HepG2 (cell line): ENCODE results near the gene PISD. TPM values are rescaled to one million over a fixed set of nuclear protein-coding genes. Genes with fewer than 3 reads are reported as not detected.

Experiments
- BCLAF1 ChIP-seq: fragments of 450-650 bp; IDR thresholded peaks from 2 replicates; pipeline ENCODE4 v1.6.1; 2017; ENCODE audit warnings: mild to moderate bottlenecking
- BRF2 ChIP-seq: sonication (generic); formaldehyde crosslinking; IDR thresholded peaks from 2 replicates; pipeline ENCODE4 v1.8.1; 2022; ENCODE audit warnings: mild to moderate bottlenecking, missing genetic modification reagents
- GPN1 ChIP-seq: sonication (generic); formaldehyde crosslinking; IDR thresholded peaks from 2 replicates; pipeline ENCODE4 v1.5.1; 2020; ENCODE audit warnings: missing genetic modification reagents, borderline replicate concordance
- PAXIP1 ChIP-seq: sonication (generic); formaldehyde crosslinking; conservative IDR thresholded peaks from 2 replicates; pipeline ENCODE4 v1.4.0; 2020; ENCODE audit warnings: mild to moderate bottlenecking, missing genetic modification reagents, moderate library complexity
- RBFOX2 ChIP-seq: fragments of 200-400 bp; formaldehyde crosslinking; IDR thresholded peaks from 2 replicates; pipeline ENCODE4 v1.6.1; 2017; ENCODE audit warnings: low read depth, mild to moderate bottlenecking, low read length
- RFXANK ChIP-seq: IDR thresholded peaks from 2 replicates; pipeline ENCODE4 v1.6.1; 2016
- ZBTB33 ChIP-seq: sonication (generic); formaldehyde crosslinking; IDR thresholded peaks from 2 replicates; pipeline ENCODE4 v1.4.0; 2020; ENCODE audit warnings: missing genetic modification reagents
- ZNF691 ChIP-seq: sonication (generic); formaldehyde crosslinking; IDR thresholded peaks from 2 replicates; pipeline ENCODE4 v1.4.0; 2020; ENCODE audit warnings: missing genetic modification reagents, low read depth, mild to moderate bottlenecking, borderline replicate concordance
- polyA plus RNA-seq, 8 experiments: library from polyadenylated mRNA; depleted of rRNA in 3 of 8; stranded (reverse) in 7 of 8; unstranded in 1 of 8; fragments of >200 nt; fragmentation: Illumina TruSeq in 4 of 8; extraction: Trizol in 4 of 8; gene quantifications; 2 replicates each; pipeline versions ENCODE4 v1.2.1 to v1.2.3, GENCODE V29; 2011 to 2016; ENCODE audit warnings: low read depth in 4 of 8, missing spikeins in 1 of 8, mixed read lengths in 1 of 8; ENCODE audit not compliant: insufficient read depth in 1 of 8
- total RNA-seq, 5 experiments: library from RNA; depleted of rRNA; stranded (reverse); fragments of >200 nt; fragmentation: Illumina TruSeq; extraction: Trizol; gene quantifications; 2 replicates each; pipeline ENCODE4 v1.2.3, GENCODE V29; 2016; ENCODE audit warnings: low read depth in 1 of 5
- TF ChIP-seq, protein P1 (sequence below): sonication (generic); formaldehyde crosslinking; IDR thresholded peaks from 2 replicates; pipeline ENCODE4 v1.4.0; 2020; ENCODE audit warnings: missing genetic modification reagents, mild to moderate bottlenecking, borderline replicate concordance
- TF ChIP-seq, protein P2 (sequence below): sonication (generic); formaldehyde crosslinking; IDR thresholded peaks from 2 replicates; pipeline ENCODE4 v1.4.0; 2020; ENCODE audit warnings: missing genetic modification reagents
- TF ChIP-seq, protein P3 (sequence below): sonication (generic); formaldehyde crosslinking; IDR thresholded peaks from 2 replicates; pipeline ENCODE4 v1.8.0; 2023; ENCODE audit warnings: mild to moderate bottlenecking, missing genetic modification reagents

The PISD gene
- total and polyA plus RNA-seq, 2 of the 13 experiments (the other 11 are each of a cell fraction or from before 2014, with no cell fraction given): 30.1 to 47.7 TPM

DNA sequence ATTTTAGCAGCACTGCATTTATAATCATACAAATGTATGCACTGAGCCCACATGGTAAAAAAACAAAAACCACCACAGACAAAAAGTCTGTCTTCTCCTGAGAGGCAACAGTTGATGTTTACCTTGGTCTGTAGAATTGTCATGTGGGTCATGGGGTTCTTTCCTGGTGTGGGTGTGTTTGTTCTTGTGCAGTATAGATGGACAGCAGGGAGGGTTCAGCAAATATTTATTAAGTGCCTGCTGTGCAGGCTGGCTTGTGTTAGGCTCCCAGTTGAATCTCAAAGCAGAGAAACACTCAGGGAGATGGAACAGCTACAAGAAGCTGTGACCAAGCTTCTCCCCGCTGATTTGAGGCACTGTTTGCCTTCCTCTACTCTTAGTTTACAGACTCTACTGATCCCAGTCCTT, 82.2 kb downstream of the PISD start (continued):
- TF ChIP-seq, protein P1, sequence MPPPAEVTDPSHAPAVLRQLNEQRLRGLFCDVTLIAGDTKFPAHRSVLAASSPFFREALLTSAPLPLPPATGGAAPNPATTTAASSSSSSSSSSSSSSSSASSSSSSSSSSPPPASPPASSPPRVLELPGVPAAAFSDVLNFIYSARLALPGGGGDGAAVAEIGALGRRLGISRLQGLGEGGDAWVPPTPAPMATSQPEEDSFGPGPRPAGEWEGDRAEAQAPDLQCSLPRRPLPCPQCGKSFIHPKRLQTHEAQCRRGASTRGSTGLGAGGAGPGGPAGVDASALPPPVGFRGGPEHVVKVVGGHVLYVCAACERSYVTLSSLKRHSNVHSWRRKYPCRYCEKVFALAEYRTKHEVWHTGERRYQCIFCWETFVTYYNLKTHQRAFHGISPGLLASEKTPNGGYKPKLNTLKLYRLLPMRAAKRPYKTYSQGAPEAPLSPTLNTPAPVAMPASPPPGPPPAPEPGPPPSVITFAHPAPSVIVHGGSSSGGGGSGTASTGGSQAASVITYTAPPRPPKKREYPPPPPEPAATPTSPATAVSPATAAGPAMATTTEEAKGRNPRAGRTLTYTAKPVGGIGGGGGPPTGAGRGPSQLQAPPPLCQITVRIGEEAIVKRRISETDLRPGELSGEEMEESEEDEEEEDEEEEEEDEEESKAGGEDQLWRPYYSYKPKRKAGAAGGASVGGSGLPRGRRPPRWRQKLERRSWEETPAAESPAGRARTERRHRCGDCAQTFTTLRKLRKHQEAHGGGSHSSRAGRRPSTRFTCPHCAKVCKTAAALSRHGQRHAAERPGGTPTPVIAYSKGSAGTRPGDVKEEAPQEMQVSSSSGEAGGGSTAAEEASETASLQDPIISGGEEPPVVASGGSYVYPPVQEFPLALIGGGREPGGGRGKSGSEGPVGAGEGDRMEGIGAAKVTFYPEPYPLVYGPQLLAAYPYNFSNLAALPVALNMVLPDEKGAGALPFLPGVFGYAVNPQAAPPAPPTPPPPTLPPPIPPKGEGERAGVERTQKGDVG (CRISPR knock-in tag): no peak
- peak; percentile 50; the same call in 1 of the 2 replicates for TF ChIP-seq ZNF691 (CRISPR knock-in tag)
- no peak for TF ChIP-seq BCLAF1
- TF ChIP-seq, protein P2, sequence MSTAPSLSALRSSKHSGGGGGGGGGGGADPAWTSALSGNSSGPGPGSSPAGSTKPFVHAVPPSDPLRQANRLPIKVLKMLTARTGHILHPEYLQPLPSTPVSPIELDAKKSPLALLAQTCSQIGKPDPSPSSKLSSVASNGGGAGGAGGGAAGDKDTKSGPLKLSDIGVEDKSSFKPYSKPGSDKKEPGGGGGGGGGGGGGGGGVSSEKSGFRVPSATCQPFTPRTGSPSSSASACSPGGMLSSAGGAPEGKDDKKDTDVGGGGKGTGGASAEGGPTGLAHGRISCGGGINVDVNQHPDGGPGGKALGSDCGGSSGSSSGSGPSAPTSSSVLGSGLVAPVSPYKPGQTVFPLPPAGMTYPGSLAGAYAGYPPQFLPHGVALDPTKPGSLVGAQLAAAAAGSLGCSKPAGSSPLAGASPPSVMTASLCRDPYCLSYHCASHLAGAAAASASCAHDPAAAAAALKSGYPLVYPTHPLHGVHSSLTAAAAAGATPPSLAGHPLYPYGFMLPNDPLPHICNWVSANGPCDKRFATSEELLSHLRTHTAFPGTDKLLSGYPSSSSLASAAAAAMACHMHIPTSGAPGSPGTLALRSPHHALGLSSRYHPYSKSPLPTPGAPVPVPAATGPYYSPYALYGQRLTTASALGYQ (CRISPR knock-in tag): peak; percentile 87
- TF ChIP-seq RBFOX2: no peak
- TF ChIP-seq ZBTB33 (CRISPR knock-in tag): no peak
- TF ChIP-seq GPN1: no peak
- no peak for TF ChIP-seq BRF2
- TF ChIP-seq RFXANK: 0 out of 2 replicates have a peak, but pooled peaks have one; percentile 35
- TF ChIP-seq, protein P3, sequence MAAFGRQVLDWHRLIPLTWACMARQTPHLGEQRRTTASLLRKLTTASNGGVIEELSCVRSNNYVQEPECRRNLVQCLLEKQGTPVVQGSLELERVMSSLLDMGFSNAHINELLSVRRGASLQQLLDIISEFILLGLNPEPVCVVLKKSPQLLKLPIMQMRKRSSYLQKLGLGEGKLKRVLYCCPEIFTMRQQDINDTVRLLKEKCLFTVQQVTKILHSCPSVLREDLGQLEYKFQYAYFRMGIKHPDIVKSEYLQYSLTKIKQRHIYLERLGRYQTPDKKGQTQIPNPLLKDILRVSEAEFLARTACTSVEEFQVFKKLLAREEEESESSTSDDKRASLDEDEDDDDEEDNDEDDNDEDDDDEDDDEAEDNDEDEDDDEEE (CRISPR knock-in tag): no peak
- TF ChIP-seq PAXIP1 (CRISPR knock-in tag): peak; percentile 96
